Neuronal stem cell (in vitro differentiated cells): ENCODE data around the gene L3MBTL4.

Experiments used
- DNase-seq: peaks from one replicate; pipeline ENCODE4 v3.0.0-alpha.2; 2013; ENCODE audit warnings: low spot score
- H2AFZ ChIP-seq: one replicate; pipeline ENCODE4 v1.6.1; 2013; ENCODE audit warnings: mild to moderate bottlenecking, low read length, inconsistent platforms
- H2AK5ac ChIP-seq: 2 replicates; pipeline ENCODE4 v1.6.1; 2013; ENCODE audit warnings: low read depth, mild to moderate bottlenecking, inconsistent platforms, low read length, moderate library complexity, mixed read lengths
- H2BK120ac ChIP-seq: 2 replicates; pipeline ENCODE4 v1.6.1; 2013; ENCODE audit warnings: low read depth, mild to moderate bottlenecking, inconsistent platforms, low read length, moderate library complexity, mixed read lengths
- H2BK12ac ChIP-seq: one replicate; pipeline ENCODE4 v1.6.1; 2013; ENCODE audit warnings: low read length, inconsistent platforms
- H2BK15ac ChIP-seq: 2 replicates; pipeline ENCODE4 v1.6.1; 2013; ENCODE audit warnings: mild to moderate bottlenecking, low read length, inconsistent platforms, mixed read lengths
- H2BK5ac ChIP-seq: one replicate; pipeline ENCODE4 v1.6.1; 2013; ENCODE audit warnings: inconsistent platforms, mild to moderate bottlenecking, low read length, moderate library complexity
- H3K14ac ChIP-seq: one replicate; pipeline ENCODE4 v1.6.1; 2013; ENCODE audit warnings: low read length, inconsistent platforms
- H3K18ac ChIP-seq: 2 replicates; pipeline ENCODE4 v1.6.1; 2013; ENCODE audit warnings: low read length, inconsistent platforms
- H3K23ac ChIP-seq: 2 replicates; pipeline ENCODE4 v1.6.1; 2013; ENCODE audit warnings: low read depth, mild to moderate bottlenecking, mixed read lengths, low read length, inconsistent platforms; ENCODE audit not compliant: poor library complexity
- H3K27ac ChIP-seq: replicated peaks from 3 replicates; pipeline ENCODE4 v1.5.1; 2013; ENCODE audit warnings: low read length, inconsistent platforms
- H3K27me3 ChIP-seq, 3 experiments: 2 replicates each; pipeline ENCODE4 v1.6.1; 2013; ENCODE audit warnings: low read length in 3 of 3, mild to moderate bottlenecking in 2 of 3, inconsistent platforms in 1 of 3, low read depth in 1 of 3, mixed read lengths in 1 of 3, moderate library complexity in 1 of 3; ENCODE audit not compliant: control insufficient read depth in 3 of 3, insufficient read depth in 3 of 3
- H3K36me3 ChIP-seq, 2 donors: replicated peaks in 1 of 2; 2 replicates each; pipeline ENCODE4 v1.6.1; 2013; ENCODE audit warnings: low read length in 2 of 2; ENCODE audit not compliant: control insufficient read depth in 2 of 2, insufficient read depth in 2 of 2
- H3K4ac ChIP-seq: 2 replicates; pipeline ENCODE4 v1.6.1; 2013; ENCODE audit warnings: inconsistent platforms, mild to moderate bottlenecking, low read length, moderate library complexity
- H3K4me1 ChIP-seq, 2 donors: 1 replicate in 1 of 2; 2 replicates in 1 of 2; pipeline ENCODE4 v1.6.1; 2013; ENCODE audit warnings: low read length in 2 of 2, low read depth in 1 of 2; ENCODE audit not compliant: control insufficient read depth in 2 of 2, insufficient read depth in 1 of 2
- H3K4me2 ChIP-seq: one replicate; pipeline ENCODE4 v1.6.1; 2013; ENCODE audit warnings: mild to moderate bottlenecking, low read length, inconsistent platforms; ENCODE audit not compliant: insufficient read depth, poor library complexity, severe bottlenecking
- H3K4me3 ChIP-seq, 2 donors: 2 replicates each; pipeline ENCODE4 v1.5.1; 2013; ENCODE audit warnings: low read length in 2 of 2, mild to moderate bottlenecking in 2 of 2, inconsistent platforms in 1 of 2, moderate library complexity in 1 of 2
- H3K79me1 ChIP-seq: one replicate; pipeline ENCODE4 v1.6.1; 2013; ENCODE audit warnings: low read depth, mild to moderate bottlenecking, inconsistent platforms, low read length, moderate library complexity
- H3K9ac ChIP-seq: one replicate; pipeline ENCODE4 v1.6.1; 2013; ENCODE audit warnings: mild to moderate bottlenecking, low read depth, low read length, inconsistent platforms; ENCODE audit not compliant: poor library complexity
- H3K9me3 ChIP-seq, 2 donors: replicated peaks in 1 of 2; 2 replicates each; pipeline versions ENCODE3 to v1.6.1; 2013; ENCODE audit warnings: low read length in 2 of 2, mild to moderate bottlenecking in 2 of 2, inconsistent platforms in 1 of 2, low read depth in 1 of 2, mixed read lengths in 1 of 2, moderate library complexity in 1 of 2; ENCODE audit not compliant: control insufficient read depth in 2 of 2, insufficient read depth in 1 of 2
- H4K8ac ChIP-seq: one replicate; pipeline ENCODE4 v1.6.1; 2013; ENCODE audit warnings: low read depth, mild to moderate bottlenecking, inconsistent platforms, low read length, moderate library complexity
- H4K91ac ChIP-seq: one replicate; pipeline ENCODE4 v1.6.1; 2013; ENCODE audit warnings: low read length, low read depth, mild to moderate bottlenecking, inconsistent platforms; ENCODE audit not compliant: poor library complexity
- WGBS, 2 donors: extraction: QIAGEN DNeasy Blood & Tissue Kit; methylation state at CpG; one replicate each; pipeline ENCODE4 v1.1.7; 2013; ENCODE audit warnings: missing lambda C conversion rate in 2 of 2, mixed read lengths in 1 of 2; ENCODE audit not compliant: insufficient read length in 2 of 2, insufficient replicate concordance in 1 of 2; ENCODE audit errors: extremely low coverage in 2 of 2; 5-methylcytosine and 5-hydroxymethylcytosine counted together

Gene L3MBTL4

DNA sequence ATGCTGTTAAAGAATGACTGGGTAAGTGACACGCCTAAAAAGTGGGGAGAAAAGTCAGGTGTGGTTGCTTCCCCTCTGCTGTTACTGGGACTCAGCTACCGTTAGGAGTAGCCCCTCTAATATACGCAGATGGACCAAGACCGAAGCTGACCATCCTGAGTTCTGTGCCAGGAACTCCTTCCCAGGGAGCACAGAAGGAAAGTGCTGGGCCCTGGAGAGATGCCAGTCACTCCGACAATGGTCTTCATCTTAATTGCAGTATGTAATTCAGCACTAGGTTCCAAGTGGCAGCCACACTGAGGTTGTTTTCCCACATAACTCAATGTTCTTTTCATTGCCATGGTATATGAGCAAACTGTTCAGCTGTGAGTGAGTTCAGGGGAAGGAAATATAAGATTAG, 499.8 kb downstream of the L3MBTL4 start:
- Histone ChIP-seq H3K79me1 (no peaks in the 10 kb centered on the region), H3K9me3 (peaks cover 0 to 3% of the 10 kb centered on the region in 2 donors), H3K4me2 (no peak overlapping the region), H2BK15ac (no peak overlapping the region), H3K23ac (no peak overlapping the region), H3K4me3 (no peak overlapping the region), H4K91ac (no peak overlapping the region), H3K27me3 (no peaks in the 10 kb centered on the region), H3K36me3 (peaks cover 0 to 42% of the 10 kb centered on the region in 2 donors), H2AFZ (no peak overlapping the region), H3K4me1 (no peaks in the 10 kb centered on the region), H3K4ac (no peak overlapping the region), H3K9ac (no peak overlapping the region), H2BK120ac (no peak overlapping the region), H3K27ac (no peak overlapping the region), H2BK12ac (no peak overlapping the region), H2BK5ac (no peak overlapping the region), H3K14ac (no peak overlapping the region), H3K18ac (no peak overlapping the region), H2AK5ac (no peak overlapping the region), H4K8ac (no peak overlapping the region)
- WGBS, 2 donors = no CpG with 5 or more reads among the region's 5 CpGs
- DNase-seq = no peak

DNA sequence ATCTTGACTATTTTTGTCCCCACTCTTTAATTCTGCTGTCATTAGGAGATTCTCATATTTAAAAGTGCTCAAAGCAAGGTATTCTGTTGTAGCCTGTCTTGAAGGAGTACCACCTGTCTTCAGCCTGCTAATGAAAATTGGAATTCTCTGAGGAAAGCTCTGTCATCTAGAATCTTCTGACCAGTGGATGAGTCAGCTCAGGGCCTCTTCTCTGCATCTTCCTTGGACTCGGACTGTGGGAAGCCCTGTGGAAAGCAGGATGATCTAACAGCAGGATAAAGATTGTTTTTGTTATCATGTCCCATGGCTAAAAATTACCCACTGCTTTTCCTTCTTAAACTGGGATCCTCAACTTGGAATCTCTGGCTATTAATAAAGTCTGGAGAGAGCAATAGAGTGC, 500.7 kb downstream of the L3MBTL4 start:
- H3K23ac ChIP-seq = no peak overlapping the region
- H3K27ac ChIP-seq = no peak overlapping the region
- H3K4me3 ChIP-seq = no peak overlapping the region
- H3K9ac ChIP-seq = no peak overlapping the region
- H3K4me1 ChIP-seq = no peaks in the 10 kb centered on the region
- H2BK120ac ChIP-seq = no peak overlapping the region
- H3K36me3 ChIP-seq = peaks cover 0 to 48% of the 10 kb centered on the region in 2 donors
- no peak overlapping the region for H2BK12ac ChIP-seq
- WGBS, 2 donors = no CpG with 5 or more reads among the region's 1 CpG
- no peaks in the 10 kb centered on the region for H3K27me3 ChIP-seq
- no peak overlapping the region for H2AK5ac ChIP-seq
- H2BK15ac ChIP-seq = no peak overlapping the region
- no peak overlapping the region for H4K8ac ChIP-seq
- H3K4ac ChIP-seq = no peak overlapping the region
- no peak overlapping the region for H3K18ac ChIP-seq
- no peak overlapping the region for H2BK5ac ChIP-seq
- no peak overlapping the region for H2AFZ ChIP-seq
- no peak overlapping the region for H3K4me2 ChIP-seq
- no peak overlapping the region for H4K91ac ChIP-seq
- peaks cover 0 to 3% of the 10 kb centered on the region in 2 donors for H3K9me3 ChIP-seq
- H3K14ac ChIP-seq = no peak overlapping the region
- H3K79me1 ChIP-seq = no peaks in the 10 kb centered on the region
- DNase-seq = no peak

DNA sequence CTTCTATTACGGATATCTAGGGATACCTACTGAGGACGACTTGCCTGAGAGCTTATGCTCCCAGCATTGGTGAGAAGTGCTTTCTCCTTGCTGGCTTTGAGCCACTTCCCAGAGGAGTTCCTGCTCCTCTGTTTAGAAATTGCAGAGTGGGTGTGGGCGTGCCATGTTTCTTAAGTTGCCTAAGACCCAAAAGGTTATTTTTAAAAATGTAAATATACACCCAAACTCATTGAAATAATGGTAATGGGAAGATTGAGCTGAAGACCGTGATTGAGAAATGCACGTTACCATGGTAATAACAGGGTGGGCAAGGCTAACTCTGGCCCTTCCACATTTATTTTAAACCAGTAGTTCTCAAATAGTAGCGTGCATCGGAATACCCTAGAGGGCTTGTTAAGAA, 502.1 kb downstream of the L3MBTL4 start:
- Histone ChIP-seq H3K27ac (no peak overlapping the region), H2BK5ac (no peak overlapping the region), H3K9ac (no peak overlapping the region), H3K14ac (no peak overlapping the region), H3K36me3 (peaks cover 0 to 49% of the 10 kb centered on the region in 2 donors), H3K79me1 (no peaks in the 10 kb centered on the region), H3K23ac (no peak overlapping the region), H3K9me3 (peaks cover 0 to 3% of the 10 kb centered on the region in 2 donors), H3K4me3 (no peak overlapping the region), H2AFZ (no peak overlapping the region), H3K4me1 (no peaks in the 10 kb centered on the region), H3K27me3 (no peaks in the 10 kb centered on the region), H2BK12ac (no peak overlapping the region), H4K8ac (no peak overlapping the region), H4K91ac (no peak overlapping the region), H2BK15ac (no peak overlapping the region), H2BK120ac (no peak overlapping the region), H3K18ac (no peak overlapping the region), H2AK5ac (no peak overlapping the region), H3K4ac (no peak overlapping the region), H3K4me2 (no peak overlapping the region)
- DNase-seq = no peak
- no CpG with 5 or more reads among the region's 7 CpGs for WGBS, 2 donors

DNA sequence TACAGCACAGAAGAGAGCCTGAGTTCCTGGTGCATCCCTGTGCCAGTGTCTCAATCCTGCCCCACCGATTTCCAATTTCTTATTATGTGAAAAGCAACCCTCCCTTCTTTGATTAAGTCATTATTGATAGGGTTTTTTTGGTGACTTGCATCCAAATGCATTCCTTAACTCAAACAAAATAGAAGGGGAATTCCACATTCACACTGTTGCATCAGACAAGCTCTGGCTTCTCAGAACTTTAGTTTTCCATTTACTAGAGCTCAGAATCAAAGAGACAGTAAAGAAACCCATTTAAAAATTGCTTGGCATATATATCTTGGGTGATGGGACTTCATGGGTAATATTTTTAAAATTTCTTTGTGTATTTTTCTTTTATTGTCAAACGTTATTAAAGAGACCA, 505.6 kb downstream of the L3MBTL4 start:
- Histone ChIP-seq H3K4me2 (no peak overlapping the region), H2BK15ac (no peak overlapping the region), H4K91ac (no peak overlapping the region), H3K9ac (no peak overlapping the region), H2AK5ac (no peak overlapping the region), H2BK12ac (no peak overlapping the region), H3K14ac (no peak overlapping the region), H3K23ac (no peak overlapping the region), H3K18ac (no peak overlapping the region), H2BK5ac (no peak overlapping the region), H3K27me3 (no peaks in the 10 kb centered on the region), H4K8ac (no peak overlapping the region), H2AFZ (no peak overlapping the region), H3K79me1 (no peaks in the 10 kb centered on the region), H3K9me3 (peaks cover 0 to 3% of the 10 kb centered on the region in 2 donors), H3K27ac (no peak overlapping the region), H3K4me3 (no peak overlapping the region), H2BK120ac (no peak overlapping the region), H3K4me1 (no peaks in the 10 kb centered on the region), H3K36me3 (peaks cover 0 to 34% of the 10 kb centered on the region in 2 donors), H3K4ac (no peak overlapping the region)
- no peak for DNase-seq
- no CpG with 5 or more reads among the region's 2 CpGs for WGBS, 2 donors
